ENCODE data around the gene TRPM8.

DNA sequence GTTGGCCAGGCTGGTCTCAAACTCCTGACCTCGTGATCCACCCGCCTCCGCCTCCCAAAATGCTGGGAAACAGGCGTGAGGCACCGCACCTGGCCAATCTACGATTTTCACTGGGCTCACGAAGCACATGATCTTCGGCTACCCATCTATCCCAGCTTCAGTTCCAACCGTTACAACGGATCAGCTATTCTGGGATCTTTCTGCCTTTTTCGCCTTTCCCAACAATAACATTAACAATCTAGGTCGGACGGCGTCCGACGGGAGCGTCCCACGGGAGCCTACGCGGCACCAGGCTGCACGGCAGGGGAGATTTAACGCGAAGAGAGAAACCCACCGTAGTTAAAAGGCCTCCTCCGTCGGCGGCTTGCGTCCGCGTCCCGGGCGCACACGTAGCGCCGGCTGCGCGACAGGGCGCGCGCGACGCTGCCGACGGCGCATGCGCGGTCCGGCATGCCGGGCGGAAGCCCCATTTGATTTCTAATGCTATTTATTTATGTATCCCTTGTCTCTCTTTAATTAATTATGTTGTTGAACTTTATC lies 49.1 kb upstream of the TRPM8 start, which contains the start of gene MSL3B:
- TF ChIP-seq, protein P1, sequence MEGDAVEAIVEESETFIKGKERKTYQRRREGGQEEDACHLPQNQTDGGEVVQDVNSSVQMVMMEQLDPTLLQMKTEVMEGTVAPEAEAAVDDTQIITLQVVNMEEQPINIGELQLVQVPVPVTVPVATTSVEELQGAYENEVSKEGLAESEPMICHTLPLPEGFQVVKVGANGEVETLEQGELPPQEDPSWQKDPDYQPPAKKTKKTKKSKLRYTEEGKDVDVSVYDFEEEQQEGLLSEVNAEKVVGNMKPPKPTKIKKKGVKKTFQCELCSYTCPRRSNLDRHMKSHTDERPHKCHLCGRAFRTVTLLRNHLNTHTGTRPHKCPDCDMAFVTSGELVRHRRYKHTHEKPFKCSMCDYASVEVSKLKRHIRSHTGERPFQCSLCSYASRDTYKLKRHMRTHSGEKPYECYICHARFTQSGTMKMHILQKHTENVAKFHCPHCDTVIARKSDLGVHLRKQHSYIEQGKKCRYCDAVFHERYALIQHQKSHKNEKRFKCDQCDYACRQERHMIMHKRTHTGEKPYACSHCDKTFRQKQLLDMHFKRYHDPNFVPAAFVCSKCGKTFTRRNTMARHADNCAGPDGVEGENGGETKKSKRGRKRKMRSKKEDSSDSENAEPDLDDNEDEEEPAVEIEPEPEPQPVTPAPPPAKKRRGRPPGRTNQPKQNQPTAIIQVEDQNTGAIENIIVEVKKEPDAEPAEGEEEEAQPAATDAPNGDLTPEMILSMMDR (IDR thresholded peaks at IDR 0.05), result no peak
- TF ChIP-seq EZH2 (IDR thresholded peaks at IDR 0.05), result no peak
- no peak for TF ChIP-seq EZH2phosphoT487 (IDR thresholded peaks at IDR 0.05)

Measured in neural progenitor cell (in vitro differentiated cells).